Lung (tissue), 12 donors: ENCODE measurements around the gene SMIM10L2A. TPM values are rescaled to one million over a fixed set of nuclear protein-coding genes. Genes with fewer than 3 reads are reported as not detected.
A peak's percentile ranks its signal among the peaks of the same experiment; 100 is the strongest.
"Not testable (repeated sequence)": the region's sequence is repeated elsewhere in the genome, so short reads cannot be mapped to it uniquely, and the experiment has no call there.

ENCODE experiments used
- ATAC-seq: fragments of 200-7000 bp; cut with Tn5 transposase; one replicate; pipeline ENCODE4 v1.9.1; 2020; ENCODE audit warnings: moderate number of reproducible peaks; ENCODE audit not compliant: insufficient read depth, low FRiP score
- DNase-seq, 3 donors: peaks; one replicate each; pipeline ENCODE4 v3.0.0-alpha.2; 2013 to 2017
- H3K27ac ChIP-seq, 2 donors: one replicate each; pipeline ENCODE4 v1.5.1; 2013; ENCODE audit warnings: mild to moderate bottlenecking in 2 of 2, moderate library complexity in 2 of 2, control low read depth in 1 of 2, inconsistent platforms in 1 of 2, low read depth in 1 of 2, low read length in 1 of 2
- H3K27me3 ChIP-seq, 3 donors: one replicate each; pipeline ENCODE4 v1.5.1; 2013; ENCODE audit warnings: low read length in 2 of 3; ENCODE audit not compliant: control insufficient read depth in 3 of 3, insufficient read depth in 3 of 3
- H3K36me3 ChIP-seq, 4 donors: one replicate each; pipeline ENCODE4 v1.5.1; 2013; ENCODE audit warnings: low read length in 4 of 4, mild to moderate bottlenecking in 1 of 4, moderate library complexity in 1 of 4; ENCODE audit not compliant: control insufficient read depth in 4 of 4, insufficient read depth in 4 of 4
- H3K4me1 ChIP-seq, 5 donors: one replicate each; pipeline ENCODE4 v1.5.1; 2013; ENCODE audit warnings: low read length in 5 of 5, mild to moderate bottlenecking in 2 of 5, moderate library complexity in 1 of 5; ENCODE audit not compliant: control insufficient read depth in 5 of 5, insufficient read depth in 5 of 5
- H3K4me3 ChIP-seq: one replicate; pipeline ENCODE4 v1.5.1; 2013; ENCODE audit warnings: mild to moderate bottlenecking, control low read depth, moderate library complexity
- H3K9ac ChIP-seq, 2 donors: one replicate each; pipeline ENCODE4 v1.5.1; 2013; ENCODE audit warnings: low read length in 2 of 2, control low read depth in 1 of 2; ENCODE audit not compliant: insufficient read depth in 1 of 2
- H3K9me3 ChIP-seq, 4 donors: one replicate each; pipeline ENCODE4 v1.5.1; 2013; ENCODE audit warnings: low read length in 3 of 4, mild to moderate bottlenecking in 1 of 4, moderate library complexity in 1 of 4; ENCODE audit not compliant: control insufficient read depth in 4 of 4, insufficient read depth in 3 of 4
- WGBS, 2 donors: extraction: QIAGEN DNeasy Blood & Tissue Kit; methylation state at CpG; one replicate each; pipeline ENCODE4 v1.1.7; 2013; 5-methylcytosine and 5-hydroxymethylcytosine counted together
- polyA plus RNA-seq, 2 donors: library from polyadenylated mRNA; stranded (reverse); fragments of 200-250 nt; gene quantifications; one replicate each; pipeline ENCODE4 v1.2.1, GENCODE V29; 2013
- total RNA-seq, 2 donors: library from RNA; depleted of rRNA in 1 of 2; stranded (reverse); fragments of >200 nt in 1 of 2; gene quantifications; one replicate each; pipeline ENCODE4 v1.2.1, GENCODE V29; 2014 to 2021
- TF ChIP-seq, protein P1 (sequence below): IDR thresholded peaks from 2 replicates; pipeline ENCODE4 v1.5.1; 2012; ENCODE audit warnings: mild to moderate bottlenecking; ENCODE audit errors: control extremely low read depth, extremely low read depth
- donor health status: control.
- donor health status: control.
- donor health status: Bipolar disorder and iron deficiency.
- donor health status: healthy.
- donor health status: DM: yes; HTN: yes; CAD: no.

The SMIM10L2A gene
- total and polyA plus RNA-seq, 4 donors: 0.48 to 2.4 (median 1.6) TPM

- H3K27ac ChIP-seq: no peak overlapping the region
- no peaks in the 10 kb centered on the region for H3K27me3 ChIP-seq
- H3K4me1 ChIP-seq: no peaks in the 10 kb centered on the region
- H3K9ac ChIP-seq: no peak overlapping the region
- H3K36me3 ChIP-seq: no peaks in the 10 kb centered on the region
- ATAC-seq (no peak), DNase-seq (no peak)
- H3K4me3 ChIP-seq: no peak overlapping the region
- TF ChIP-seq, protein P1, sequence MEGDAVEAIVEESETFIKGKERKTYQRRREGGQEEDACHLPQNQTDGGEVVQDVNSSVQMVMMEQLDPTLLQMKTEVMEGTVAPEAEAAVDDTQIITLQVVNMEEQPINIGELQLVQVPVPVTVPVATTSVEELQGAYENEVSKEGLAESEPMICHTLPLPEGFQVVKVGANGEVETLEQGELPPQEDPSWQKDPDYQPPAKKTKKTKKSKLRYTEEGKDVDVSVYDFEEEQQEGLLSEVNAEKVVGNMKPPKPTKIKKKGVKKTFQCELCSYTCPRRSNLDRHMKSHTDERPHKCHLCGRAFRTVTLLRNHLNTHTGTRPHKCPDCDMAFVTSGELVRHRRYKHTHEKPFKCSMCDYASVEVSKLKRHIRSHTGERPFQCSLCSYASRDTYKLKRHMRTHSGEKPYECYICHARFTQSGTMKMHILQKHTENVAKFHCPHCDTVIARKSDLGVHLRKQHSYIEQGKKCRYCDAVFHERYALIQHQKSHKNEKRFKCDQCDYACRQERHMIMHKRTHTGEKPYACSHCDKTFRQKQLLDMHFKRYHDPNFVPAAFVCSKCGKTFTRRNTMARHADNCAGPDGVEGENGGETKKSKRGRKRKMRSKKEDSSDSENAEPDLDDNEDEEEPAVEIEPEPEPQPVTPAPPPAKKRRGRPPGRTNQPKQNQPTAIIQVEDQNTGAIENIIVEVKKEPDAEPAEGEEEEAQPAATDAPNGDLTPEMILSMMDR: no peak
- peaks cover 0 to 4% (median 0%) of the 10 kb centered on the region in 4 donors for H3K9me3 ChIP-seq
- WGBS, 2 donors: 60 to 85% methylated on average over 4 of the region's 4 CpGs
These were observed 5.2 kb upstream of the SMIM10L2A start for GRCh38 chrX:135416546-135416945.

- WGBS, 2 donors: 87 to 94% methylated on average over 12 of the region's 12 CpGs
- Histone ChIP-seq H3K4me3 (no peak overlapping the region), H3K9me3 (peaks cover 0 to 3% (median 0%) of the 10 kb centered on the region in 4 donors), H3K9ac (no peak overlapping the region), H3K36me3 (no peaks in the 10 kb centered on the region), H3K27me3 (no peaks in the 10 kb centered on the region), H3K27ac (no peak overlapping the region), H3K4me1 (no peaks in the 10 kb centered on the region)
- ATAC-seq (no peak), DNase-seq (no peak)
- TF ChIP-seq, protein P1: no peak
These were observed 913 bp upstream of the SMIM10L2A start for GRCh38 chrX:135420831-135421230.

DNA sequence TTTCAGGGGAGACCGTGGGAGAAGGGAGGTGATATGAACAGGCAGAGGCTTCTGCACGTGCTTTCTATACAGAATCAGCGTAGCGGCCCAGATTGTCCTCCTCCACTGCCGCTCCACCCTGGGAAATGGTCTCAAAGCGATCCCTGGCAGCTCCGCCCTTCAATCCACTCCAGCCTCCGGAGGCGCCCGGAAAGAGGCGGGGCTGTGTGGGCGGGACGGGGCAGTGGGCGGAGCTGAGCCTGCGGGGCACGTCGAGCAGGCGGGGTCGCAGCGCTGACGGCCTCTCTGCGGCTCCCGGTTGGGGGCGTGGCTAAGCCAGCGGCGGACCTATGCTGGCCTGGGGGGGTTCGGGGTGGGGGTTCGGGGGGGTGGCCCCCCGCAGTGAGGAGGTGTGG, 210 bp upstream of the SMIM10L2A start:
- H3K4me1 ChIP-seq: no peaks in the 10 kb centered on the region
- peak overlapping the region in 1 of 2 donors; percentile 47 for H3K9ac ChIP-seq
- ATAC-seq (peak; percentile 92), DNase-seq (peak; percentile 83 to 89 (median 89))
- no peaks in the 10 kb centered on the region for H3K27me3 ChIP-seq
- no peaks in the 10 kb centered on the region for H3K36me3 ChIP-seq
- peaks cover 0 to 3% (median 0%) of the 10 kb centered on the region in 4 donors for H3K9me3 ChIP-seq
- H3K4me3 ChIP-seq: no peak overlapping the region
- WGBS, 2 donors: 2 to 34% methylated on average over 17 to 29 of the region's 29 CpGs
- peak overlapping the region in 1 of 2 donors; percentile 21 for H3K27ac ChIP-seq
- TF ChIP-seq, protein P1: no peak

GRCh38 chrX:135422810-135423168, 1.0 kb downstream of the SMIM10L2A start:
- DNase-seq, H3K27ac ChIP-seq, H3K36me3 ChIP-seq, H3K9ac ChIP-seq, H3K4me3 ChIP-seq, H3K27me3 ChIP-seq, H3K4me1 ChIP-seq, H3K9me3 ChIP-seq, ATAC-seq: not testable (repeated sequence)
- WGBS, 2 donors: 64 to 74% methylated on average over 3 to 10 of the region's 10 CpGs

DNA sequence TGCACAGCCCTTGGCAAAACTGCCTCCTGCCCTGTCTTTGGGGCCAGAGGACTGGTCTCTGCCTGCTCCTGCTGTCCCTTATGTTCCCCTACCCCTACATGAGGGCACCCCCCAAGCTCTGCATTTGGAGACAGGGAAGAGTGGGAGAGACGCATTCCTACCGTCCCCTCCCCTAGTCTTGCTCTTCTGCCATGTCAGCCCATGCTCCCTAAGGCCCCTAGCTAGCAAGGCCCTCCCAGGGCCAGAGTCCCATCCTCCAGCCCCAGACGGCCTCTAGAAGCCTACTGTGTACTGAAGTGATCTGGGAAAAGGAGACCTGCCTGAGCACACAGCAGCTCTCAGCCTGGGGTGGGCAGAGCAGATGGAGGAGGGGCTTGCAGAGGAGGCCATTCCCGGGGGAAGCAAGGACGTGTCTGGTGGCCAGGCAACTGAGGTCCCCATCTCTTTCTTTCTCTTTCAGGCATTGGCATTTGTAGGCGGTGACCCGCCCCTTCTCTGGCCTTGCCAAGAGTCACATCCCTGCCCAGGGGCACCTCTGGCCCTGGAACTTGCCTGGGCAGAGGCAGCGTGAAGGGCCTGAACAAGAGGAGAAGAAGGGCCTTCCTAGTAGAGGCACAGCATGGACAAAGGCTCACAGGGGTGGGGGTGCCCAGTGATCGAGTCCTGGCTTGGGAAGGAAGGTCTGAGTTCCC, 1.6 kb downstream of the SMIM10L2A start:
- ATAC-seq, DNase-seq, H3K9ac ChIP-seq, H3K27me3 ChIP-seq, H3K36me3 ChIP-seq, H3K4me3 ChIP-seq, H3K4me1 ChIP-seq, H3K9me3 ChIP-seq, H3K27ac ChIP-seq: not testable (repeated sequence)
- 76 to 88% methylated on average over 4 to 9 of the region's 9 CpGs for WGBS, 2 donors
